ENCODE results near the gene CYP2J2.

DNA sequence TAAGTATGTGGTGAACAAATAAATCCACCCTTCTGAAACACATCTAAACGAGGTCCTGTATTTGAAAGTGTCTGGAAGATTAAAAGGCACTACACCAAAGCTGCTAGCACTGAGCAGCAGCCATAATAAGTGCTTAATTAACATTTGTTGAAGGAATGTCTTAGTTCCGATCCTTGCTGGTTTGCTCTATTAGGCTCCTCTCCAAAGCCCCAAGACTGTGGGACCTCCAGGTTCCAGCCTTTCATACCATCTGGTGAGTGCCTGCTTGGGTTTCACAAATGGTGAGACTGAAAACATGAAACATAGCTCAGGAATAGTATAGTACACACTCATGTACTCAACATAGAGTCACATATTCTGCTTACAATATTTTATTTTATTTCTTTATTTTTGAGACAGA, 640 bp upstream of the CYP2J2 start:
- no peak for TF ChIP-seq EZH2 (IDR thresholded peaks at IDR 0.05; ENCODE audit: low read length)
- TF ChIP-seq, protein P1, sequence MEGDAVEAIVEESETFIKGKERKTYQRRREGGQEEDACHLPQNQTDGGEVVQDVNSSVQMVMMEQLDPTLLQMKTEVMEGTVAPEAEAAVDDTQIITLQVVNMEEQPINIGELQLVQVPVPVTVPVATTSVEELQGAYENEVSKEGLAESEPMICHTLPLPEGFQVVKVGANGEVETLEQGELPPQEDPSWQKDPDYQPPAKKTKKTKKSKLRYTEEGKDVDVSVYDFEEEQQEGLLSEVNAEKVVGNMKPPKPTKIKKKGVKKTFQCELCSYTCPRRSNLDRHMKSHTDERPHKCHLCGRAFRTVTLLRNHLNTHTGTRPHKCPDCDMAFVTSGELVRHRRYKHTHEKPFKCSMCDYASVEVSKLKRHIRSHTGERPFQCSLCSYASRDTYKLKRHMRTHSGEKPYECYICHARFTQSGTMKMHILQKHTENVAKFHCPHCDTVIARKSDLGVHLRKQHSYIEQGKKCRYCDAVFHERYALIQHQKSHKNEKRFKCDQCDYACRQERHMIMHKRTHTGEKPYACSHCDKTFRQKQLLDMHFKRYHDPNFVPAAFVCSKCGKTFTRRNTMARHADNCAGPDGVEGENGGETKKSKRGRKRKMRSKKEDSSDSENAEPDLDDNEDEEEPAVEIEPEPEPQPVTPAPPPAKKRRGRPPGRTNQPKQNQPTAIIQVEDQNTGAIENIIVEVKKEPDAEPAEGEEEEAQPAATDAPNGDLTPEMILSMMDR (optimal IDR thresholded peaks at IDR 0.05 in 1 of 3, IDR thresholded peaks at IDR 0.05 in 1 of 3, conservative IDR thresholded peaks at IDR 0.05 in 1 of 3; ENCODE audit: extremely low read depth in 1 of 3, insufficient read depth in 2 of 3, low read length in 3 of 3): no peak

All from keratinocyte (primary cell).